GM12864 (cell line): ENCODE data around the gene NDUFB2.

Source experiments
- DNase-seq: peaks from one replicate; pipeline ENCODE4 v3.0.0-alpha.2; 2011; ENCODE audit warnings: low read depth
- H3K4me3 ChIP-seq: 2 replicates; pipeline ENCODE4 v1.5.1; 2011; ENCODE audit warnings: mild to moderate bottlenecking, low read depth, low read length, control low read depth
- CTCF ChIP-seq: IDR thresholded peaks from 2 replicates; pipeline ENCODE4 v1.5.1; 2011; ENCODE audit warnings: low read depth, mild to moderate bottlenecking, moderate library complexity, low read length, control low read depth, inconsistent platforms; ENCODE audit errors: missing control alignments

Gene NDUFB2

GRCh38 chr7:140696680-140697446 is at the start of gene NDUFB2:
TSS of gene NDUFB2 (plus strand) at chr7:140696708. CDS start at chr7:140696745, 37 bp downstream.
- H3K4me3 ChIP-seq: peak within 1 kb of the TSS; percentile 94
- no peak for TF ChIP-seq CTCF
- peak; percentile 48 for DNase-seq

- H3K4me3 ChIP-seq: no peak overlapping the region
- DNase-seq: no peak
- TF ChIP-seq CTCF: peak; percentile 68
These were observed 49.4 kb upstream of the NDUFB2 start for GRCh38 chr7:140646931-140647647.

GRCh38 chr7:140649556-140650205 is 46.8 kb upstream of the NDUFB2 start:
- H3K4me3 ChIP-seq: no peak overlapping the region
- no peak for TF ChIP-seq CTCF
- DNase-seq: no peak

- DNase-seq: no peak
- no peak for TF ChIP-seq CTCF
- H3K4me3 ChIP-seq: no peak overlapping the region
These were observed 46.1 kb upstream of the NDUFB2 start for GRCh38 chr7:140650367-140650766.

- DNase-seq: no peak
- H3K4me3 ChIP-seq: no peak overlapping the region
- peak; percentile 80 for TF ChIP-seq CTCF
These were observed 43.0 kb upstream of the NDUFB2 start for GRCh38 chr7:140653319-140654108.

- H3K4me3 ChIP-seq: no peak overlapping the region
- DNase-seq: no peak
- no peak for TF ChIP-seq CTCF
These were observed 42.5 kb upstream of the NDUFB2 start for GRCh38 chr7:140654109-140654387.
